Left colon (tissue), 2 donors: ENCODE measurements around the gene PIGM. TPM values are rescaled to one million over a fixed set of nuclear protein-coding genes. Genes with fewer than 3 reads are reported as not detected.

Source experiments
- ATAC-seq: fragments of 200-7000 bp; cut with Tn5 transposase; one replicate; pipeline ENCODE4 v1.9.1; 2020; ENCODE audit warnings: mild to moderate bottlenecking, moderate library complexity
- DNase-seq, 2 donors: peaks; one replicate each; pipeline ENCODE4 v3.0.0-alpha.2; 2020
- intact Hi-C, 2 donors: fragments of 100-400 bp; cut with DNase I in 1 of 2; cut with micrococcal nuclease in 1 of 2; formaldehyde crosslinking; loops; one replicate each; pipeline versions ENCODE4 v1.11.2 to v1.14.0; 2022; cut with DNase I, micrococcal nuclease
- total RNA-seq, 2 donors: library from RNA; stranded (reverse); fragmentation: NEBNext Ultra II Directional; extraction: Animal tissue kit (Norgen Biotek cat#: 25700); gene quantifications; one replicate each; pipeline ENCODE4 v1.2.1, GENCODE V29; 2021
- donor health status: DM: no; HTN: no; CAD: no.
- donor health status: DM: yes; HTN: yes; CAD: no.

The PIGM gene
- total RNA-seq, 2 donors from 2014 or later, result 5.4 to 6.2 TPM

DNA sequence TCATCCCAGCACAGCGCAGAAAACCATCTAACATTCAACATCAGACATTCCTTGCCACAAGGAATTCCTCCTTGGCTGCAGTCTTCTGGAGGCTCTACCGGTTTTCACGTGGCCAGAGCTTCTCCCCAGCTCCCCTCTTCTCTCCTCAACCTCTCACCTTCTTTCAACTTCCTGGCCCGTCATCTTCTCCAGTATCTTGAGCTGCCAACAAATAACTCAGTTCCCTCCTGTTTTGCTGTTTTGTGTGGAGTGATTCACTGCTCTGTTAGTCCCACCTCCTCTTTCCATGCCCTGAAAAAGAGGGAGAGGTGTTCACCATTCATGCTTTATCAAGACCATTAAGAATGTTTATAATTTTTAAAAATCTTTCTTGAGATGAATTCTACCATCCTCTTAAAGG, 32.6 kb downstream of the PIGM start:
- intact Hi-C loops, result no loop called here
- DNase-seq, result no peak
- no peak for ATAC-seq

DNA sequence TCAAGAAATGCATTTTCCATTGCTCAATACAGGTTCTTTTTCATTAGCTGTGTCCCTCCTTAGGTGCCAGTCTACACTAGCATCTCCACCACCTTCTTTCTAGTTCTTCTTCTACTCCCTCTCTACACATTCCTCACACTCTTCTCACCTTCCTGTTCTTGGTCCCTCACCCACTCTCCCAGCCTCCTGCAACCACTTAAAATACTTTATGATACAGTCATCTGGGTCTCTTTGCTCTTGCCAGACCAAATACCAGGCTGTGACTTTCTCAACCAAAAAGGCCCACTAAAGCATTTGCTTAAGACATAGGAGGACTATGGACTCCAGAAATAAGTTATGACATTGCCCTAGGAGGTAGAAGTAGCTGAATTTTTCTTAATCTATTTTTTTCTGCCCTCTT, 35.1 kb downstream of the PIGM start:
- DNase-seq, result no peak
- intact Hi-C loops, result no loop called here
- no peak for ATAC-seq

DNA sequence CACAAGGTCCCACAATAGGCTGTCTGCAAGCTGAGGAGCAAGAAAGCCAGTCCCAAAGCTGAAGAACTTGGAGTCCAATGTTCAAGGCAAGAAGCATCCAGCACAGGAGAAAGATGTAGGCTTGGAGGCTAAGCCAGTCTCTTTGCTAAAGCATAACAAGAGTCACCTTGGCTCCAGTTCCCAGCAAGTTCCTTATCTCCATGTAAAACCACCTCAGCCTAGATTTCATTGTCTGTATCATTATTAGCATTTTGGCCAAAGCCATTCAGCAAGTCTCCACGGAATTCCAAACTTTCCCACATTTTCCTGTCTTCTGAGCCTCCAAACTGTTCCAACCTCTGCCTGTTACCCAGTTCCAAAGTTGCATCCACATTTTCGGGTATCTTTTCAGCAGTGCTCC, 36.9 kb downstream of the PIGM start:
- ATAC-seq, result no peak
- DNase-seq, result no peak
- intact Hi-C loops, result no loop called here

GRCh38 chr1:159993911-159994310, 37.9 kb downstream of the PIGM start:
- intact Hi-C loops, result no loop called here
- ATAC-seq, result no peak
- no peak for DNase-seq

- intact Hi-C loops, result no loop called here
- DNase-seq (no peak), ATAC-seq (no peak)
Observed at GRCh38 chr1:159992161-159992560, 39.6 kb downstream of the PIGM start.

DNA sequence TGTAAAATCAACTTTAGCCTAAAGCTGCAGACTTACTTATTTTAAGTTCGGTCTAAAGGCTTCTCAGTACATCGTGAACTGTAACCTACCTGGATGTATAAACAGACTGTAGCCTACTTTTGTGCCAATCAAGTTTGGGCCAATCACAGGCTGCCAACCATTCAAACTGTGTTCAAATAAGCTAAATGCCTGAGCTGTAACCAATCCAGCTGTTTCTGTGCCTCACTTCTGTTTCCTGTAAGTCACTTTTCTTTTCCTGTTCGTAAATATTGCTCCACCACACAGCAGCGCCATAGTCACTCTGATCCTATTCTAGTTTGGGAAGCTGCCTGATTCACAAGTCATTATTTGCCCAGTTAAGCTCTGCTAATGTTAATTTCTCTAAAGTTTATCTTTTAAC, 40.3 kb downstream of the PIGM start:
- ATAC-seq (peak; percentile 67), DNase-seq (no peak)
- intact Hi-C loops, result no loop called here

- intact Hi-C loops, result no loop called here
- ATAC-seq (no peak), DNase-seq (no peak)
Observed at GRCh38 chr1:159990005-159990404, 41.8 kb downstream of the PIGM start.

DNA sequence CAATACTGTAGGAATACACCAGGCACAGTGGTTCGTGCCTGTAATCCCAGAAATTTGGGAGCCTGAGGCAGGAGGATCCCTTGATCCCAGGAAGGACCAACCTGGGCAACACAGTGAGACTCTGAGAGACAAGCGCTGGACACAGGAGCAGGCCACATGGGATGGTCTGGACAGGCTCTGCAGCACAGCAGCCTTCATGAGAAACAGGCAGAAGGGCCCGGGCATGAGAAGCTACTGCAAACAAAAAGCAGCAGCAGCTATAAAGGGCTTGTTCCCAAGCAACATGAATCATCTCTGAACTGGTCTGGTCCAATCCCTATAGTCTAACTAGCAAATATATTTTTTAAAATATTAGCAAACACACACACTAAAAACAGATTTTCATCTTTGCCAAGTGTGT, 42.2 kb downstream of the PIGM start:
- intact Hi-C loops, result no loop called here
- ATAC-seq, result no peak
- DNase-seq, result no peak

GRCh38 chr1:159988006-159988405, 43.8 kb downstream of the PIGM start:
- intact Hi-C loops, result no loop called here
- ATAC-seq (no peak), DNase-seq (no peak)

DNA sequence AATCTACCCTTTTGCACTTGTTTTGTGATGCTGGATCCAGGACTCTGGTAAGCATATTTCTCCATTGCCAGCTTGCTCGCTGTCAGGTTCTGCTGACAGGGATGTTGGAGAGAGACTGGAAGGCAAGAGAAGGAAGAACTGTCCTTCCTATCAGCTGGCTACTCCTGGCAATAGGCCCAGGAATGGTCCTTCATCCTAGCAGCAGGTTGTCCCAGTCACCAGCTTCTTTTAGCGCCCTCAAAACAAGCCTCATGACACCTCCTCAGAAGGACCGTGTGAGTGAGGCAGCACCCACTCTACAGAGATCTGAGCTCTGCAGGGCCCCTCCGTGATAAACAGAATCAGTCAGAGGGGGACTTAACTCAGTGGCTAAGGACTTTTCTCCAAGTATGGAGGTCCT, 44.6 kb downstream of the PIGM start:
- intact Hi-C loops, result no loop called here
- DNase-seq, result no peak
- ATAC-seq, result no peak

GRCh38 chr1:159986531-159986930, 45.3 kb downstream of the PIGM start:
- intact Hi-C loops, result no loop called here
- peak; percentile 15 for ATAC-seq
- no peak for DNase-seq

DNA sequence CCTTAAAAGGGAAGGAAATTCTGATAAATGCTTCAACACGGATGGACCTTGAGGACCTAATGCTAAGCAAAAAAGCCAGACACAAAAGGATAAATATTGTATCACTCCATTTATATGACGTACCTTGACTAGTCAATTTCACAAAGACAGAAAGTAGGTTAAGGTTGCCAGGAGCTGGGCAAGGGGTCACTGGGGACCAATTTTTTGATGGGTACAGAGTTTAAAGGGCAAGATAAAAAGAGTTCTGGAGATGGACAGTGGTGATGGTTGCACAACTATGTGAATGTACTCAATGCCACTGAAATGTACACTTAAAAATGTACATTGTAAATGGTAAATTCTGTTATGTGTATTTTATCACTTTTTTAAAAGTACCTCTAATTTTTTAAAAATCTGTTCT, 45.7 kb downstream of the PIGM start:
- intact Hi-C loops, result no loop called here
- no peak for DNase-seq
- ATAC-seq, result no peak

DNA sequence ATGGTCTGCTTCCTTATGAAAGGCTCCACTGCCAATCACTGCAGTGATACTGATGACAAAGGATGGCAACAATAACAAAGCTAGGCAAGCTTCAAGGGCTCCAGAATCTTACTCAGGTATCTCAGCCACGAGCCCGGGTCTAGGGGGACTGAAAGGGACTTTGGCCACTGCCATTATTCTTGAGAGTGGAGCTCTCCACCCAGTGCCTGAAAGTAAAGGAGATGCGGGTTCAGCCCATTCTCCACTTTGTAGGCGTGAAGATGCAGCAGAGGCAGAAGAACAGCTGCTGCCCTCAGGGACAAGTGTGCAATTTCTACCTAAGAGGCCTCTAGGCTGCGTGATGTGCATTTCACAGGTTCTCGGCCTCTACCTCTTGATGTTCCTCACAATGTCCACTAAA, 46.3 kb downstream of the PIGM start:
- intact Hi-C loops, result no loop called here
- DNase-seq (no peak), ATAC-seq (peak; percentile 16)

GRCh38 chr1:159983681-159984080, 48.1 kb downstream of the PIGM start:
- ATAC-seq (no peak), DNase-seq (no peak)
- intact Hi-C loops, result no loop called here

- intact Hi-C loops, result no loop called here
- no peak for DNase-seq
Observed at GRCh38 chr1:159982280-159982679, 49.5 kb downstream of the PIGM start.

DNA sequence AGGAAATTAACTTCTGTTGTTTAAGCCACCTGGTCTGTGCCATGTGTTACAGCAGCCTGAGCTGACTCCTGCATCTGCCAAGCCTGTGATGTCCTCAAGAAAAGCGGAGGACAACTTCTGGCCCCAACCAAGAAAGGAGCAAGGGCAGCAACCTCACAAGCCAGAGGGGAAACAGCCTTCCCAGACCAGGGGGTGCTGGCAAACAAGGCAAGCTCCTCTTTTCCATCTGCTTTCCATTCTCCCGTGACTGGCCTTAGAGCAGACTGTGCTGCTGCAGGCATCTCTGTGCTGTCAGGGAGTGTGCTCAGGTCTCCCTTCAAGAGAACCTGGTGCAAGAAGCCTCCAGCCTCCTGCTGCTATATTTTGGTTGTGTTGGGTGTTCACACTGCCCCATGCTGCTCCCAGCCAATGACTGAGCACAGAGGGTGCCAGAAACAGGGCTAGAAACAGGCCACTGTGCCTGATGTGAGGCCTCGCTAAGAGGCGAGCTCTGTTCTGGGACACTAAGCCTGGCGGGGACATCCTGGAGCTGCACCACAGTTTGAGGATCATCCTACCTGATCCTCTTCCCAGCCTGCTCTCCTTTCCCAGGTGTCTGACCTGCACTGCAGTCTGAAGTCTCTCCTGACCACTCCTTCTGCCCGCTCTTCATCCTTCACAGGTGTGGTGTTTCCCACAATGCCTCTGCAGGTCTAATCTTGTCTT, 50.3 kb downstream of the PIGM start:
- no peak for ATAC-seq
- no peak for DNase-seq
- intact Hi-C loops, result no loop called here

More at GRCh38 chr1:159982280-159982679, 49.5 kb downstream of the PIGM start:
- no peak for ATAC-seq

DNA sequence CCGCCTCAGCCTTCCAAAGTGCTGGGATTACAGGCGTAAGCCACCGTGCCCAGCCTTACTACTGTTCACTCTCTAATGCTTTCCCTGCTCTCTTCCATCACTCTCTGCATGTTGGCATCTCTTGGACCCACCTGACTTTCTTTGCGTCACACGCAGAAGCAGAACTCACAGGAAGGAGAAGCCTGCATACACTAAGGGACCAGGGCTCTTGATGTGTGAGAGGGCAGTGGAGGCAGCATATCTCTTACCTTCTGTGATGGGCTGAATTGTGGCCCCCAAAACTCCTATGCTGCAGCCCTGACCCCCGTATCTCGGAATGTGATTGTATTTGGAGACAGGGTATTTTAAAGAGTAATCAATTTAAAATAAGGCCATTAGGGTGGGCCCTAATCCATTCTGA, 51.0 kb downstream of the PIGM start:
- intact Hi-C loops, result no loop called here
- DNase-seq, result no peak
- ATAC-seq, result no peak

DNA sequence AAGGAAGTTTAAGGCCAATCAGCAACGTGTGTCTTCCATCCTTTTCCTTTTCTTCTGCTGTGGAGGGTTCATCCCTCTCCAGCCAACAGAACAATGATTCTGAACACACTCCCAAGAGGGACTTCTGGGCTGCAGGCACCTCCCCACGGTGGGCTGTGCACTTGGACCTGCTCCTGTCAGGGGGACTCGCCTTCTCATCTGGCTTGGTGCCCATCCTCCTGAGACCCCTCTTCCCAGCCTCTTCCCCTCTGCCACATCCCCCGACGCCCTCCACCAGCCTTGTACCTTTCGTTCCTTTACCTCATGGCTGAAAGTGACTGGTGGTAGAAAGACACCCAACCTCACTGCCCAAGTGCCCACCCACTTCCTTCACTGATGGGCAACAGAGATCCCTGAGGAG, 51.7 kb downstream of the PIGM start:
- no peak for ATAC-seq
- intact Hi-C loops, result no loop called here
- no peak for DNase-seq

DNA sequence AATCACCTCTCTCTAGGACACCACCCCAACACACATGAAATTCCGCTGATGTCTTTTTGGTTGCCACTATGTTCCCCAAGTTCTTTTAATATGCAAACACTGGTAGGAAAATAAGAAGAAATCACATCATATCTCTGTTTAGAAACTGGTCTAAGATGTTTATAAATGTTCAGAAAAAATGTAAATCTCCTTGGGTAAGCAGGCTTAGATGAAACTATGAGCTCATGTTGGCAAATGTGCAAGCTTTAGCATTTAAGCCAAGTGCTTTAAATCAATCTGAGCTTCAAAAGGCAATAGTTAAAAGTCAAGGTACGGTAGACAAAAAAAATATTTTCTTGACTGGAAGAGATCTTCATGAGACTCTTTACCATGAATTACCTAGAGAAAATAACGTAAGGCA, 52.5 kb downstream of the PIGM start:
- intact Hi-C loops, result no loop called here
- ATAC-seq (no peak), DNase-seq (no peak)

DNA sequence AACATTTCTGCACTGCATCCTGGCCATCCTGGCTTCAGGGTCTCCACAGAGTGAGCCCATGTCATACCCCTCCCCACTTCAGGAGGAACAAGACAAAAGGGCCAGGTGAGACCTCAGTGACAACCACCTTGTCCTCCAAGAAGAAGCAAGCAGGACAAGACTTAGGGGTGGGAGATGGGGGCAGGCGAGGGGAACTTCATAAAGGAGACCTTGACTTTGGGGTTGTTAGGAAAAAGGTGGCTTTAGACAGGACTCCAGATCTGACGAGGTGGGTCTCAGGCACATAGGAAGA, 53.7 kb downstream of the PIGM start:
- intact Hi-C loops, result no loop called here
- DNase-seq, result no peak
- no peak for ATAC-seq

DNA sequence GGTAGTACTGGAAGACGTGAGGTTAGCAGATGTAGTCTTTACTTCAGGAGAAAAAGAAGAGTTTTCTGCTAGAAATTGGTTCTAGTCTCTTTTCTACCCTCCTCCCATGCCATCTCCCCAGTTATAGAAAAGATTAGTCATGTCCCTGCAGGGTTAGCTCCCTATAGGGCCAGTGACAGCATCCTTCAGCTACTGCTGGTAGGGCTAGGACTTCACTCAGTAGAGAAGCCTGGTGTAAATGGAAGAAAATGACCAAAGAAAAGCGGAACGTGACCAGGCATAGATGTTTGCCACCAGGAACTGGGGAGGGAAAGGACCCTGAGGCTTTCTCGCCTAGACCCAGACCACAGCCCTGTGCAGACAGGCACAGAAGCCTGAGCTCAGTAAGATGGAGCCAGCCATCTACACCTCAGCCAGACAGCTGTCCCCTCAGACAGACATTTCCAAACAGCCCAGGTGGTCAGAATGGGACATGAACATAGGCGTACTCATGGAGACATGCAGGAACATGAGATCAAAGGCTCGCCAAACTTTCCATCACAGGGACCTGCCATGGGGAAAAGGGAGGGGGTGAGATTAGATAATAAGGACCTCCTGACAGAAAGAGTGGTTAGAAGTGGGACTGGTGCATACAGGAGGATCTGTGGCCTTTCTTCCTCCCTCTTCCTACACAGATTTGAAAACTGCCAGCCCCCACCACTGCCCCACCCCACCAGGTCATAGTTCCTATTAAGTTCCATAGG, 54.3 kb downstream of the PIGM start:
- ATAC-seq, result no peak
- no peak for DNase-seq
- intact Hi-C loops, result no loop called here
